ENCODE data around the gene RTL10. TPM values are rescaled to one million over a fixed set of nuclear protein-coding genes. Genes with fewer than 3 reads are reported as not detected.

The RTL10 gene
- polyA plus RNA-seq, 2 of the 4 experiments (the other 2 are of a cell fraction): 4.4 to 5.1 TPM

GRCh38 chr22:19903031-19903430 lies 48.4 kb upstream of the RTL10 start:
- Histone ChIP-seq H3K4me2 (no peak overlapping the region), H3K27ac (no peak overlapping the region), H3K4me3 (no peak overlapping the region), H3K9me3 (no peaks in the 10 kb centered on the region), H3K4me1 (no peaks in the 10 kb centered on the region)
- no peak for FAIRE-seq
- 100% methylated on average over 1 of the region's 9 CpGs for WGBS (ENCODE audit: missing lambda C conversion rate)
- no peak for DNase-seq (ENCODE audit: low read depth in 1 of 2, low spot score in 1 of 2)
- ChIA-PET CTCF (interaction anchor here (1.0 to 6.6 kb wide), 4 partner anchors 10 to 172 kb away, joined by 3 to 56 read pairs (median 10); no protein-coding TSS in a partner anchor), POLR2A (no interaction called here)
- TF ChIP-seq FOXS1 (CRISPR knock-in tag; IDR thresholded peaks at IDR 0.05) (no peak), CBX2 (IDR thresholded peaks at IDR 0.05; ENCODE audit: borderline replicate concordance, low read depth) (no peak), POLR2AphosphoS2 (conservative IDR thresholded peaks at IDR 0.05; ENCODE audit: low read length) (no peak), REST (IDR thresholded peaks at IDR 0.05) (no peak), HES2 (IDR thresholded peaks at IDR 0.05) (no peak), CHD4 (IDR thresholded peaks at IDR 0.05; ENCODE audit: borderline replicate concordance) (no peak), CBX8 (IDR thresholded peaks at IDR 0.05) (no peak), E2F6 (IDR thresholded peaks at IDR 0.05; ENCODE audit: borderline replicate concordance, low read depth) (no peak)
- no peak for ATAC-seq

GRCh38 chr22:19902245-19902715 lies 47.6 kb upstream of the RTL10 start:
- no peak for DNase-seq (ENCODE audit: low read depth in 1 of 2, low spot score in 1 of 2)
- POLR2A ChIA-PET: no interaction called here
- CTCF ChIA-PET: interaction anchor here (2.2 to 6.6 kb wide), 4 partner anchors 8 to 171 kb away, joined by 6 to 56 read pairs (median 10); no protein-coding TSS in a partner anchor
- Histone ChIP-seq H3K4me3 (no peak overlapping the region), H3K9me3 (no peaks in the 10 kb centered on the region), H3K4me1 (no peaks in the 10 kb centered on the region), H3K27ac (no peak overlapping the region), H3K4me2 (no peak overlapping the region)
- TF ChIP-seq SREBF2 (IDR thresholded peaks at IDR 0.05): no peak
- TF ChIP-seq RAD21 (conservative IDR thresholded peaks at IDR 0.05 in 1 of 2, IDR thresholded peaks at IDR 0.05 in 1 of 2): no peak
- TF ChIP-seq MYC (IDR thresholded peaks at IDR 0.05; ENCODE audit: borderline replicate concordance, low read length): no peak
- no peak for TF ChIP-seq HES2 (IDR thresholded peaks at IDR 0.05)
- no peak for TF ChIP-seq SMC3 (IDR thresholded peaks at IDR 0.05)
- TF ChIP-seq RCOR1 (IDR thresholded peaks at IDR 0.05; ENCODE audit: low read depth, low read length): no peak
- TF ChIP-seq ZC3H11A (IDR thresholded peaks at IDR 0.05): no peak
- TF ChIP-seq RNF2 (IDR thresholded peaks at IDR 0.05; ENCODE audit: borderline replicate concordance, low read depth): no peak
- no peak for TF ChIP-seq MAX (IDR thresholded peaks at IDR 0.05)
- TF ChIP-seq HEYL (CRISPR knock-in tag; IDR thresholded peaks at IDR 0.05): no peak
- no peak for TF ChIP-seq PHF8 (IDR thresholded peaks at IDR 0.05; ENCODE audit: borderline replicate concordance, low read depth)
- TF ChIP-seq ESRRA (IDR thresholded peaks at IDR 0.05; ENCODE audit: borderline replicate concordance, low read length): no peak
- TF ChIP-seq POLR2AphosphoS2 (conservative IDR thresholded peaks at IDR 0.05; ENCODE audit: low read length): no peak
- no peak for TF ChIP-seq MAZ (IDR thresholded peaks at IDR 0.05; ENCODE audit: borderline replicate concordance, low read depth, low read length)
- TF ChIP-seq REST (IDR thresholded peaks at IDR 0.05): no peak
- FAIRE-seq: no peak
- WGBS (ENCODE audit: missing lambda C conversion rate): 78% methylated on average over 3 of the region's 7 CpGs
- ATAC-seq: no peak
